GM23338 (cell line): ENCODE data around the gene WBP2. TPM values are rescaled to one million over a fixed set of nuclear protein-coding genes. Genes with fewer than 3 reads are reported as not detected.

Experiments
- ATAC-seq: fragments of 200-7000 bp; cut with Tn5 transposase; 3 replicates; pipeline ENCODE4 v1.9.1; 2020
- DNase-seq: peaks from one replicate; pipeline ENCODE4 v3.0.0-alpha.2; 2015; ENCODE audit warnings: low spot score
- H2AFZ ChIP-seq: fragments of 200-600 bp; sonication (generic); 2 replicates; pipeline ENCODE4 v1.8.0; 2016; ENCODE audit warnings: antibody characterized with exemption, mild to moderate bottlenecking, moderate library complexity
- H3F3A ChIP-seq: fragments of 200-600 bp; sonication (generic); replicated peaks from 2 replicates; pipeline ENCODE4 v1.8.0; 2017; ENCODE audit warnings: antibody characterized with exemption, mixed run types, low read depth
- H3K27ac ChIP-seq: fragments of 200-600 bp; sonication (generic); 2 replicates; pipeline ENCODE4 v1.6.1; 2016; ENCODE audit warnings: low read depth
- H3K27me3 ChIP-seq: fragments of 200-600 bp; sonication (generic); 2 replicates; pipeline ENCODE4 v1.8.0; 2016; ENCODE audit warnings: mild to moderate bottlenecking, mixed run types, moderate library complexity; ENCODE audit not compliant: insufficient read depth
- H3K36me3 ChIP-seq: fragments of 200-600 bp; sonication (generic); 2 replicates; pipeline ENCODE4 v1.8.0; 2016; ENCODE audit warnings: mild to moderate bottlenecking; ENCODE audit not compliant: insufficient read depth
- H3K4me1 ChIP-seq: fragments of 200-600 bp; sonication (generic); 2 replicates; pipeline ENCODE4 v1.8.0; 2016; ENCODE audit warnings: mild to moderate bottlenecking, moderate library complexity; ENCODE audit not compliant: insufficient read depth
- H3K4me2 ChIP-seq: fragments of 200-600 bp; sonication (generic); 2 replicates; pipeline ENCODE4 v1.7.1; 2017; ENCODE audit warnings: mixed run types
- H3K4me3 ChIP-seq: fragments of 200-600 bp; sonication (generic); 2 replicates; pipeline ENCODE4 v1.6.1; 2016; ENCODE audit warnings: mixed run types
- H3K79me2 ChIP-seq: fragments of 200-600 bp; sonication (generic); replicated peaks from 2 replicates; pipeline ENCODE4 v1.8.0; 2017; ENCODE audit warnings: mild to moderate bottlenecking; ENCODE audit not compliant: insufficient read depth
- H3K9me2 ChIP-seq: fragments of 200-600 bp; sonication (generic); 2 replicates; pipeline ENCODE4 v1.8.0; 2017; ENCODE audit not compliant: insufficient read depth
- H4K20me1 ChIP-seq: fragments of 200-600 bp; sonication (generic); replicated peaks from 2 replicates; pipeline ENCODE4 v1.8.0; 2017; ENCODE audit warnings: mild to moderate bottlenecking; ENCODE audit not compliant: insufficient read depth
- H3K27ac Mint-ChIP-seq: 2 replicates; pipeline ENCODE4 v1.8.0; 2020; ENCODE audit warnings: inconsistent platforms, mild to moderate bottlenecking, moderate library complexity, mixed read lengths
- H3K27me3 Mint-ChIP-seq: 3 replicates; pipeline ENCODE4 v1.8.0; 2022; ENCODE audit warnings: low read depth, mild to moderate bottlenecking, moderate library complexity, mixed read lengths, inconsistent platforms; ENCODE audit not compliant: insufficient read depth, poor library complexity
- H3K36me3 Mint-ChIP-seq: 3 replicates; pipeline ENCODE4 v1.8.0; 2021; ENCODE audit warnings: low read depth, mild to moderate bottlenecking, inconsistent platforms, moderate library complexity, mixed read lengths
- H3K4me1 Mint-ChIP-seq: 3 replicates; pipeline ENCODE4 v1.8.0; 2020; ENCODE audit warnings: mild to moderate bottlenecking, inconsistent platforms, mixed read lengths
- H3K4me3 Mint-ChIP-seq: 3 replicates; pipeline ENCODE4 v1.8.0; 2021; ENCODE audit warnings: moderate library complexity, mild to moderate bottlenecking, inconsistent platforms, mixed read lengths
- H3K9me3 Mint-ChIP-seq: 3 replicates; pipeline ENCODE4 v1.8.0; 2020; ENCODE audit warnings: moderate library complexity, mild to moderate bottlenecking, inconsistent platforms, mixed read lengths
- CREB1 ChIP-seq: fragments of 250-450 bp; sonication (Bioruptor Pico); IDR thresholded peaks from 2 replicates; pipeline ENCODE4 v1.5.0; 2020; ENCODE audit warnings: low read depth, mild to moderate bottlenecking, moderate library complexity
- ETS1 ChIP-seq: IDR thresholded peaks from 2 replicates; pipeline ENCODE4 v1.6.1; 2016; ENCODE audit warnings: antibody characterized with exemption
- EZH2 ChIP-seq: fragments of 200-600 bp; sonication (generic); IDR thresholded peaks from one replicate; pipeline ENCODE4 v1.8.0; 2017; ENCODE audit warnings: antibody characterized with exemption, mild to moderate bottlenecking, low read depth; ENCODE audit not compliant: unreplicated experiment
- EZH2phosphoT487 ChIP-seq: fragments of 200-600 bp; sonication (generic); IDR thresholded peaks from one replicate; pipeline ENCODE4 v1.8.1; 2018; ENCODE audit warnings: antibody characterized with exemption; ENCODE audit not compliant: unreplicated experiment
- JUNB ChIP-seq: IDR thresholded peaks from one replicate; pipeline ENCODE4 v1.6.1; 2016; ENCODE audit warnings: antibody characterized with exemption; ENCODE audit not compliant: unreplicated experiment
- NANOG ChIP-seq: IDR thresholded peaks from 2 replicates; pipeline ENCODE4 v1.6.1; 2016; ENCODE audit warnings: antibody characterized with exemption, borderline replicate concordance
- POLR2AphosphoS5 ChIP-seq: IDR thresholded peaks from 2 replicates; pipeline ENCODE4 v1.6.1; 2016; ENCODE audit warnings: antibody characterized with exemption, low read depth
- REST ChIP-seq: IDR thresholded peaks from one replicate; pipeline ENCODE4 v1.6.1; 2018; ENCODE audit warnings: antibody characterized with exemption; ENCODE audit not compliant: unreplicated experiment
- STAT1 ChIP-seq: IDR thresholded peaks from one replicate; pipeline ENCODE4 v1.6.1; 2016; ENCODE audit warnings: antibody characterized with exemption; ENCODE audit not compliant: unreplicated experiment
- ZNF114 ChIP-seq: fragments of 250-450 bp; sonication (Bioruptor Pico); IDR thresholded peaks from 2 replicates; pipeline ENCODE4 v1.5.0; 2020; ENCODE audit warnings: mild to moderate bottlenecking, moderate library complexity
- ZNF331 ChIP-seq: fragments of 250-450 bp; sonication (Bioruptor Pico); IDR thresholded peaks from 2 replicates; pipeline ENCODE4 v1.5.0; 2020; ENCODE audit warnings: low read depth, mild to moderate bottlenecking, moderate library complexity
- polyA plus RNA-seq: library from polyadenylated mRNA; unstranded; fragments of >200 nt; fragmentation: Nextera tagmentation; extraction: Ambion mirVana; gene quantifications from 2 replicates; pipeline ENCODE4 v1.2.1, GENCODE V29; 2016
- total RNA-seq: library from RNA; depleted of rRNA; stranded (reverse); fragments of >200 nt; shearing (Covaris generic); gene quantifications from 2 replicates; pipeline ENCODE4 v1.2.3, GENCODE V29; 2014

Gene WBP2
- total and polyA plus RNA-seq, 2 experiments from 2014 or later = 36.2 to 63.5 TPM

GRCh38 chr17:75893305-75894048, 38.3 kb upstream of the WBP2 start (continued):
- TF ChIP-seq CREB1 (CRISPR knock-in tag) (no peak), EZH2 (no peak), REST (no peak)

DNA sequence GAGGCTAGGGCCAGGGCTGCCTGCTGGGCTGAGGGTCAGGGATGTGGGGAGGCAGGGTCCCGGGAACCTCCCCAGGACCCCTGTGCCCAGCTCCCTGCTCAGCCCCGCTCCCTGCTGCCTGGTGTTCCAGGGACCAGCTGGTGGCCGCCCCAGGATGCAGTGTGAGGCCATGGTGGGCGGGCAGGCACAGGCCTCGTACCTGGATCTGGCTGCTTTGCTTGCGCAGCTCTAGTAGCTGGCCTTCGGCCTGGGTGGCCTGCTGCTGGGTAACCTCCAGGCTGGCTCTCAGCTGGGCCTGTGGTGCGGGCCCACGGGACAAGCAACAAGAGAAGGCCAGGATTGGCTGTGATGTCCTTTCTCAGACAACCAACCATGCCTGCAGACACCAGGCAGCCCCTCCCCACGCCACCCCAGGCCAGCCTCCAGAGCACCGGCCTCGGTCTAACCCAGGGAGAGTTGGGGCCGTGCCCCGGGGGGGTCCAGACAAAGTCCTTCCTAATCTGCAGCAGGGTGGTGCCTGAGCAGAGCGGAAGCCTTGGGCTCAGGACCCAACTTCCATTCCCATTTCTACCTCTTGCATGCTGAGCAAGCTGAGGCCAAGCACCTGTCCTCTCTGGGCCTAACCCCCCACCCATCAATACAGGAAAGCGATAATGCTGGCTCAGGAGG, 37.6 kb upstream of the WBP2 start:
- peaks cover 18% of the 10 kb centered on the region for H3K79me2 ChIP-seq
- no peak overlapping the region for H3K4me2 ChIP-seq
- H3K27ac ChIP-seq = no peak overlapping the region
- no peaks in the 10 kb centered on the region for H3K9me2 ChIP-seq
- H3F3A ChIP-seq = peaks cover 24% of the 10 kb centered on the region
- H3K4me3 ChIP-seq = no peak overlapping the region
- DNase-seq (no peak), ATAC-seq (no peak)
- Mint-ChIP-seq H3K27ac (no peak overlapping the region), H3K9me3 (no peaks in the 10 kb centered on the region), H3K4me1 (peaks cover 23% of the 10 kb centered on the region), H3K36me3 (peaks cover 25% of the 10 kb centered on the region), H3K27me3 (peaks cover 18% of the 10 kb centered on the region), H3K4me3 (no peak overlapping the region)
- H4K20me1 ChIP-seq = no peaks in the 10 kb centered on the region; the same call in 1 of the 2 replicates
- peaks cover 17% of the 10 kb centered on the region; the same call in 1 of the 2 replicates for H3K4me1 ChIP-seq
- H3K27me3 ChIP-seq = no peaks in the 10 kb centered on the region
- no peaks in the 10 kb centered on the region for H3K36me3 ChIP-seq
- H2AFZ ChIP-seq = no peak overlapping the region
- TF ChIP-seq EZH2 (no peak), ZNF331 (CRISPR knock-in tag) (no peak), CREB1 (CRISPR knock-in tag) (no peak), NANOG (no peak), POLR2AphosphoS5 (no peak), ETS1 (no peak), JUNB (no peak), REST (no peak), STAT1 (no peak), ZNF114 (no peak), EZH2phosphoT487 (no peak)
